ENCODE data around the gene FAM186B.
A peak's percentile ranks its signal among the peaks of the same experiment; 100 is the strongest.

FAM186B gene

DNA sequence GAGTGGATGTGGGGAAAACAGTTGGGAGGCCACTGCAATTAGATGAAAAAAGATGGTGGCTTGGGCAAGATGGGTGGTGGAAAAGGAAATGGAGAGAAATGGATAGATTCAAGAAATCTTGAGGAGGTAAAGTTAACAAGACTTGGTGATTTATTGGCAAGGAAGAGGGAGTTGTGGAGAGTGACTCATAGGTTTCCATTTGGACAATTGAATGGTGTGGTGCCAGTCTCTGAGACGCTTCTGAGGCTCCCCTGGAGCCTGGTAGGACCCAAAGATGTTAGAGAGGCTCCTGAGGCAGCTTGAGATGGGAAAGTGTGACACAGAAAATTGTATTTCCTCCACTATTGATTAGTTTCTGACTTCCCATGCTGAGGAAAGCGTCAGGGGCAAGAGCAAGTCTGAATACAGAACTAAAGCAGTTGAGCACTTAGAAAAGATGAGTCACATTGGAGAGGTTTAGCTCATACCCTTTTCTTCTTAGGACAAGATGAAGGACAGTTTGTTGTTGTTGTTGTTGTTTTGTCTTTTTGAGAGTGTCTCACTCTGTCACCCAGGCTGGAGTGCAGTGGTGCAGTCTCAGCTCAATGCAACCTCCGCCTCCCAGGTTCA is 22.4 kb upstream of the FAM186B start:
- no peak overlapping the region for H3K4me3 ChIP-seq (ENCODE audit: control insufficient read depth, low read depth, low read length)
- TF ChIP-seq, protein P1, sequence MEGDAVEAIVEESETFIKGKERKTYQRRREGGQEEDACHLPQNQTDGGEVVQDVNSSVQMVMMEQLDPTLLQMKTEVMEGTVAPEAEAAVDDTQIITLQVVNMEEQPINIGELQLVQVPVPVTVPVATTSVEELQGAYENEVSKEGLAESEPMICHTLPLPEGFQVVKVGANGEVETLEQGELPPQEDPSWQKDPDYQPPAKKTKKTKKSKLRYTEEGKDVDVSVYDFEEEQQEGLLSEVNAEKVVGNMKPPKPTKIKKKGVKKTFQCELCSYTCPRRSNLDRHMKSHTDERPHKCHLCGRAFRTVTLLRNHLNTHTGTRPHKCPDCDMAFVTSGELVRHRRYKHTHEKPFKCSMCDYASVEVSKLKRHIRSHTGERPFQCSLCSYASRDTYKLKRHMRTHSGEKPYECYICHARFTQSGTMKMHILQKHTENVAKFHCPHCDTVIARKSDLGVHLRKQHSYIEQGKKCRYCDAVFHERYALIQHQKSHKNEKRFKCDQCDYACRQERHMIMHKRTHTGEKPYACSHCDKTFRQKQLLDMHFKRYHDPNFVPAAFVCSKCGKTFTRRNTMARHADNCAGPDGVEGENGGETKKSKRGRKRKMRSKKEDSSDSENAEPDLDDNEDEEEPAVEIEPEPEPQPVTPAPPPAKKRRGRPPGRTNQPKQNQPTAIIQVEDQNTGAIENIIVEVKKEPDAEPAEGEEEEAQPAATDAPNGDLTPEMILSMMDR (conservative IDR thresholded peaks at IDR 0.05; ENCODE audit: control insufficient read depth, insufficient read depth, low read depth, low read length): no peak
- DNase-seq (ENCODE audit: low read depth): peak; percentile 74

DNA sequence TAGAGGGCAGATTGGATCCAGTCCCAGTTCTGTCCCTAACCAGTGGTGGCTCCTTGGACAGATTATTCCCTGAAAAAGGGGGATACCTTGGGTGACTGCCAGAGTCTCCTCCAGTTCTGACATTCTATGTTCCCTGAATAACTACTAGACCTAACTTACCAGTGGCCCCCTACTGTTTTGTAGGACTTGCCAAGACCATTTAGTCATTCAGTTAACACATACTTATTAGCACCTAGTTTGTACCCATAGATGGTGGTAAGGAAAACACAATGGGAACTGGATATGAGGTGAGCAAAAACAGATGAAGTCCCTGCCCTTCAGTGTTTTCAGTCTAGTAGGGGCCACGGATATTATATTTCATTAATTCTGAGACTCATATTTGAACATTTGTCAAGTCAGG is 21.4 kb upstream of the FAM186B start:
- no peak for DNase-seq (ENCODE audit: low read depth)

DNA sequence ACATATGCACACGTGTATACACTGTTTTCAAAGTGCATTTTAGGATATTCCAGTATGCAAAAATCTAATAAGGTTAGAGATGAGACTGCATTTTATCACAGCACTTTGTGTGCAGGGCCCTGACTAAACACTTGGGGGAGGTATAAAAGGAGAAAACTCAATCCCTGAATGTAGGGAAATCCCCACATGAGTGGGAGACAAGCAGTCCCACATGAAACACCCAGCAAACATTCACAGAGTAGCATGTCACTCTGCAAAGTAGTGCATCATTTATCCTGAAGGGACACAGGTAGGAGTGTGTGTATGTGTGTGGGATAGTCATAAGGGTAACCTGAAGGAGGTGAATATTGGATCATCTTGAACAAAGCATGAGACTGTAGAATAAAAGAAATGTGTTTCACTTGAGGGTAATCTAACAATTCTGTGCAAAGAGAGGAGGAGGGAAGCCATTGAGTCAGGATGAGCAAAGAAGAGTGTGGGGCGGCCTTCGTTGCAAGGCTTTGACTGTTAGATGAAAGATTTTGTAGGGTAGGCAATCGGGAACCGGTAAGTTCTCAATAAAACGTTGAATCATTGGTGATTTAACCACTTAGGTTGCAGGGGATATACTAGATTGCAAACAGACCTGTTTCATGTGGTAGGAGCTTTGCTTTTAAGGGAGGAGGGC is 20.9 kb upstream of the FAM186B start:
- peak; percentile 20 for DNase-seq (ENCODE audit: low read depth)
- TF ChIP-seq, protein P1 (conservative IDR thresholded peaks at IDR 0.05; ENCODE audit: control insufficient read depth, insufficient read depth, low read depth, low read length): peak; percentile 15
- no peak overlapping the region for H3K4me3 ChIP-seq (ENCODE audit: control insufficient read depth, low read depth, low read length)

More for the DNA sequence above, 21.4 kb upstream of the FAM186B start:
- TF ChIP-seq, protein P1 (conservative IDR thresholded peaks at IDR 0.05; ENCODE audit: control insufficient read depth, insufficient read depth, low read depth, low read length): no peak
- no peak overlapping the region for H3K4me3 ChIP-seq (ENCODE audit: control insufficient read depth, low read depth, low read length)

DNA sequence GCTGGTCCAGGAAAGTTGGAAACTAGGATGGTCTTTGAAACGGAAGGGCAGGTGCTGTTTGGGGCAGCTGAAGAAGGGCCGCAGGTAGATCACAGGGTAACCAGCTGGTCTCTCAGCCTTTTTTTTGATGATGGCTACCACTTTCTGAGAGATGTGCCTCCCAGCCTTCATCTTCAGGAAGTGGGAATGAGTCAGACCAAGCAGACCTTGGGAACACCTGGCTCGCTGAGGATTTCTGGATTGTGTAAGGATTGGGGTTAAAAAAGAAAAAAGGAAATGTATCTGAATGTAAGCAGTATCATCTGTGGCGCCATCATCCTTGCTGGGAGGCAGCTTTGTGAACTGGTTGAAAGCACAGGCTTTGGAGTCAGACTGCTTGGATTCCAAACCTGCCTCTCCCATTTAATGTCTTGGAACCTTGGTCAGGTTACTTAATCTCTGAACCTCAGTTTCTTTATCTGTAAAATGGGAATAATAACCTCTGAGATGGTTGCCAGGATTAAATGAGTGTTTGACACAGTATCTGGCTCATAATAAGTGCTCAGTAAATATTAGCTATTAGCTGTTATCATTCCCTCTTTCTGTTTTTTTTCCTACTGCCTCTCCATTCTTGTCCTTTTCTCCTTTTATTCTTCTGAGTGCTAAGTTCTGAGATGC is 19.6 kb upstream of the FAM186B start:
- peak; percentile 43 for DNase-seq (ENCODE audit: low read depth)
- no peak overlapping the region for H3K4me3 ChIP-seq (ENCODE audit: control insufficient read depth, low read depth, low read length)
- TF ChIP-seq, protein P1 (conservative IDR thresholded peaks at IDR 0.05; ENCODE audit: control insufficient read depth, insufficient read depth, low read depth, low read length): no peak

DNA sequence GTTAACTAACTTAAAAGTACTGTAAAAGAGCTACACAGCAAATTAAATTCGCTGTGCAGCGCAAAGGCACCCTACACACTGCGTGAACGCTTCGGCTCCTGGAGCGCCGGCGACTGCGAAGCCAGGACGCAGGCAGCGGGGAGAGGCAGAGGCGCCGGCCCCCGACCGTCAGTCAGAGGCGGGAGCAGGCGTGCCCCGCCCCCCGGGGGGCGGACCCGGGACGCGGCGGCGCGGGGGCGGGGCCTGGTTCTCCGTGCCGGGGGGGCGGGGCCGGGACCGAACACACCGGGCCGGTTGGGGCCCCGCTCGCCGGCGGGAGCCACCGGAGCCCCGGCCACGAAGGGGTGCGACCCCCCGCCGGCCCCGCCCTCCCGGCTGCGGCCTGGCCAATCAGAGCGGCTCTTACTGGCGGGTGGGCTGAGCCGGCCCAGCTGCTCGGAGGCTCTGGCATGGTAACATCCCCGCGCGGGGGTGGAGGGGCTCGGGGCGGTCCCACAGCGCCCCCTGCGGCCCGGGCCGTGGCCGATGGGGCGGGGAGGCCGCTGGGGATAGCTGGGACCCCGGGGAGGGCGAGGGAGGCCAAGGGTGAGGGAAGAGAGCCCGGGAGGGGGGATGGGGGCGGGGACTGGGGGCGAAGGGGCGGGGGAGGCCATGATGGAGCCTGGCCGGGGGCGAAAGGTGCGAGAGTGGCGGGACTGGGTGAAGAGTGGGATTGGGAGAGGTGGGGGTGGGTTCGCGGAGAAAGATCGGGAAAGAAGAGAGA is 17.9 kb upstream of the FAM186B start, which contains the start of gene PRPF40B:
Gene PRPF40B, plus strand, starts transcription at position 420 of the 763 bp plus-strand sequence. Its CDS starts 30 bp downstream, at position 450.
- TF ChIP-seq, protein P1 (conservative IDR thresholded peaks at IDR 0.05; ENCODE audit: control insufficient read depth, insufficient read depth, low read depth, low read length): no peak
- peak; percentile 68 for DNase-seq (ENCODE audit: low read depth)
- peak within 1 kb of the TSS; percentile 64 for H3K4me3 ChIP-seq (ENCODE audit: control insufficient read depth, low read depth, low read length)

DNA sequence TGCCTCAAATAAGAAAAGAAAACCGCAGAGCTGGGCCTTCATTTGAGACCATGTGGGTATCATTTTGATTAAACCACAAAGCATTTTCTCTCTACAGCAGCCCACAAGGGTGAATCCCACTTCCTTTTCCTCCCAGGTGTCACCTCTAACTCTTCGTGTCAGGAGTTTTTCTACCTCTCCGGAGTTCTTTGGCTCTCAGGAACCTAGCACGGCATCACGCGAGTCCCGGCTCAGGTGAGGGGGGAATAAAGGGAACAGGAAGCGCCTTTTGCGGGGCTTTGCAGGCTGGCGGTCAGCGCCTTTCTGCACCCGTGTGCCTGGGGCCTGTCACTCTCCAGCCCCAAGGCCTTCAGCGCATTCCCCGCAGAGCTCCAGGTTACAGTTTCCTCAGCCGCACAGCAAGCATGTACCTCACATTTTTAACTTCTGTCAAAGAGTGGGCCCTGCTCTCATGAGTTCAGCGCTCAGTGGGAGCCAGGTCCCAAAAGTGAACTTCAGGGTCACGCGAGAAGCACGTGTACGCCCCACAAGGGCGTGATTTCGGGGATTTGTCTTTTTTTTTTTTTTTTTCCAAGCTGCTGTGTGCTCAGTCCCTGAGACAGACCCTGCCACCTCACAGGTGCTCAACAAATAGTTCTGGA is 17.2 kb upstream of the FAM186B start:
- peak overlapping the region; percentile 64 for H3K4me3 ChIP-seq (ENCODE audit: control insufficient read depth, low read depth, low read length)
- TF ChIP-seq, protein P1 (conservative IDR thresholded peaks at IDR 0.05; ENCODE audit: control insufficient read depth, insufficient read depth, low read depth, low read length): no peak
- DNase-seq (ENCODE audit: low read depth): peak; percentile 23

Measured in fibroblast of mammary gland (primary cell).